ENCODE results near the gene CEBPB.

CEBPB gene

GRCh38 chr20:50165684-50166554, 24.7 kb upstream of the CEBPB start:
- no peaks in the 10 kb centered on the region for H3K27me3 ChIP-seq
- H3K36me3 ChIP-seq: no peaks in the 10 kb centered on the region
- TF ChIP-seq CTCF (IDR thresholded peaks at IDR 0.05; ENCODE audit: low read depth, low read length): peak; percentile 24; the same call in 1 of the 2 replicates
- H3K4me1 ChIP-seq: 0 out of 2 replicates have a peak, but pooled peaks cover 2% of the 10 kb centered on the region
- peak; percentile 96 for DNase-seq
- no peaks in the 10 kb centered on the region for H3K9me3 ChIP-seq
- peak overlapping the region; percentile 50 for H3K4me3 ChIP-seq (ENCODE audit: low read depth, low read length)

GRCh38 chr20:50169329-50169823, 21.3 kb upstream of the CEBPB start:
- Histone ChIP-seq H3K27me3 (no peaks in the 10 kb centered on the region), H3K36me3 (no peaks in the 10 kb centered on the region), H3K4me1 (0 out of 2 replicates have a peak, but pooled peaks cover 2% of the 10 kb centered on the region), H3K9me3 (no peaks in the 10 kb centered on the region), H3K4me3 (ENCODE audit: low read depth, low read length) (no peak overlapping the region)
- peak; percentile 98 for TF ChIP-seq CTCF (IDR thresholded peaks at IDR 0.05; ENCODE audit: low read depth, low read length)
- DNase-seq: peak; percentile 74

GRCh38 chr20:50170549-50171220, 19.9 kb upstream of the CEBPB start:
- Histone ChIP-seq H3K36me3 (no peaks in the 10 kb centered on the region), H3K4me3 (ENCODE audit: low read depth, low read length) (no peak overlapping the region), H3K4me1 (0 out of 2 replicates have a peak, but pooled peaks cover under 1% of the 10 kb centered on the region), H3K9me3 (no peaks in the 10 kb centered on the region), H3K27me3 (no peaks in the 10 kb centered on the region)
- no peak for TF ChIP-seq CTCF (IDR thresholded peaks at IDR 0.05; ENCODE audit: low read depth, low read length)
- DNase-seq: no peak

GRCh38 chr20:50172347-50173013, 18.1 kb upstream of the CEBPB start:
- Histone ChIP-seq H3K27me3 (no peaks in the 10 kb centered on the region), H3K9me3 (no peaks in the 10 kb centered on the region), H3K36me3 (no peaks in the 10 kb centered on the region), H3K4me3 (ENCODE audit: low read depth, low read length) (peak overlapping the region; percentile 58), H3K4me1 (no peaks in the 10 kb centered on the region)
- TF ChIP-seq CTCF (IDR thresholded peaks at IDR 0.05; ENCODE audit: low read depth, low read length): no peak
- DNase-seq: peak; percentile 83

GRCh38 chr20:50174456-50174855, 16.2 kb upstream of the CEBPB start:
- no peak for DNase-seq
- Histone ChIP-seq H3K4me3 (ENCODE audit: low read depth, low read length) (no peak overlapping the region), H3K36me3 (no peaks in the 10 kb centered on the region), H3K27me3 (no peaks in the 10 kb centered on the region), H3K9me3 (no peaks in the 10 kb centered on the region), H3K4me1 (no peaks in the 10 kb centered on the region)
- no peak for TF ChIP-seq CTCF (IDR thresholded peaks at IDR 0.05; ENCODE audit: low read depth, low read length)

Data from BE2C (cell line).